Small intestine (tissue), 7 donors: ENCODE results near the gene SEC11C. TPM values are rescaled to one million over a fixed set of nuclear protein-coding genes. Genes with fewer than 3 reads are reported as not detected.
A peak's percentile ranks its signal among the peaks of the same experiment; 100 is the strongest.

Experiments
- DNase-seq, 2 donors: peaks; one replicate each; pipeline versions ENCODE4 v3.0.0 to v3.0.0-alpha.2; 2013
- FAIRE-seq: peaks from 2 replicates; lab custom pipeline; 2012; peaks lifted over from hg19 to GRCh38; lab: Jason Lieb, UNC
- H3K27ac ChIP-seq, 3 donors: one replicate each; pipeline ENCODE4 v1.5.1; 2013; ENCODE audit warnings: low read length in 2 of 3, mild to moderate bottlenecking in 2 of 3, control low read depth in 1 of 3, inconsistent platforms in 1 of 3, low read depth in 1 of 3, moderate library complexity in 1 of 3
- H3K27me3 ChIP-seq, 3 donors: one replicate each; pipeline ENCODE4 v1.6.1; 2013; ENCODE audit warnings: low read length in 3 of 3, inconsistent platforms in 1 of 3; ENCODE audit not compliant: control insufficient read depth in 3 of 3, insufficient read depth in 3 of 3
- H3K36me3 ChIP-seq, 3 donors: one replicate each; pipeline ENCODE4 v1.6.1; 2013; ENCODE audit warnings: low read length in 3 of 3, inconsistent platforms in 1 of 3, low read depth in 1 of 3, mild to moderate bottlenecking in 1 of 3, moderate library complexity in 1 of 3; ENCODE audit not compliant: control insufficient read depth in 3 of 3, insufficient read depth in 2 of 3
- H3K4me1 ChIP-seq, 3 donors: one replicate each; pipeline ENCODE4 v1.6.1; 2013; ENCODE audit warnings: low read length in 2 of 3, inconsistent platforms in 1 of 3, low read depth in 1 of 3, mild to moderate bottlenecking in 1 of 3, moderate library complexity in 1 of 3; ENCODE audit not compliant: control insufficient read depth in 3 of 3, insufficient read depth in 2 of 3
- H3K4me3 ChIP-seq, 3 donors: one replicate each; pipeline ENCODE4 v1.5.1; 2013; ENCODE audit warnings: low read length in 3 of 3, control low read depth in 1 of 3, inconsistent platforms in 1 of 3, low read depth in 1 of 3, mild to moderate bottlenecking in 1 of 3, moderate library complexity in 1 of 3
- H3K9me3 ChIP-seq, 2 donors: one replicate each; pipeline ENCODE4 v1.6.1; 2013; ENCODE audit warnings: low read depth in 1 of 2, low read length in 1 of 2; ENCODE audit not compliant: control insufficient read depth in 2 of 2, insufficient read depth in 1 of 2
- WGBS, 3 donors: extraction: QIAGEN DNeasy Blood & Tissue Kit; methylation state at CpG; one replicate each; pipeline ENCODE4 v1.1.7; 2013; 5-methylcytosine and 5-hydroxymethylcytosine counted together
- polyA plus RNA-seq, 4 donors: library from polyadenylated mRNA; stranded (reverse) in 3 of 4; unstranded in 1 of 4; fragments of 200-250 nt in 3 of 4; fragments of 120-200 nt in 1 of 4; gene quantifications; one replicate each; pipeline versions ENCODE4 v1.2.1 to v1.2.3, GENCODE V29; 2013
- donor health status: healthy with polysubstance abuse.
- donor health status: control.
- donor health status: control.
- donor health status: Bipolar disorder and iron deficiency.
- donor health status: healthy.

Gene SEC11C
- polyA plus RNA-seq, 4 donors = 38.7 to 164 (median 104) TPM

DNA sequence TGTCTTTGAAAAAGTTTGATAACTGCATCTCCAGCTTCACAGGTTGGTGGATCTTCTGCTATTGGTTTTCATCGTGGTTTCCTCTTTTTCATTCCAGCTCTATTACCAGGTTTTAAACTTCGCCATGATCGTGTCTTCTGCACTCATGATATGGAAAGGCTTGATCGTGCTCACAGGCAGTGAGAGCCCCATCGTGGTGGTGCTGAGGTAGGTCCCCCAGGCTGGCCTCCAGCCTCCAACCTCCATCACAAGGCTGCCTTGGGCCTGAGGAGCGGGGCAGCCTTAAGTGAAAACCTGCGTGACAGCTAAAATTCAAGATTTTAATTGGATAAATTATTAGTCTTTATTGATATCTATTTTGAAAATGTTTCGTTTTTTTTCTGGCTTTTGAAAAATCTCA lies 9.7 kb downstream of the SEC11C start:
- no peak for FAIRE-seq
- 88 to 94% (median 90%) methylated on average over 8 of the region's 8 CpGs for WGBS, 3 donors
- Histone ChIP-seq H3K27ac (no peak overlapping the region), H3K4me3 (no peak overlapping the region), H3K36me3 (peaks cover 3 to 19% (median 13%) of the 10 kb centered on the region in 3 donors), H3K27me3 (no peaks in the 10 kb centered on the region), H3K4me1 (no peaks in the 10 kb centered on the region), H3K9me3 (no peaks in the 10 kb centered on the region)
- no peak for DNase-seq

DNA sequence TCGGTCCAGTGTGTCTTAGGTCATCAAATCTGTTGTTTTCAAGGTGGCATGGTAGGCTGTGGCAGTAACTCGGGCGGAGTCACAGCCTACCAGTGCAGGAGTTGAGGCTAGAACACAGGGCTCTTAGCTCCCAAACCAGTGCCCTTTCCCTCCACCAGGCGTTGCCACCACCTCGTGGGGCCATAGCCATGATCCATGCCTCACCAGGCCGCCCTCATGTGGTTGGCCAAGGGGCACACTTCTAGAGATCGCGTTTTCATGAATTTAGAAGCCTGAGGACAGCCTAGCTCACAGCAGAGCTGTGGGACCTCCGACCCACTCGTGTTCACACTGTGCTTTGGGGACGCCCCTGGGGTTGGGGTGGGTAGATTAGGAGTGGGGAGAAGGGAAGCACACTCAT lies 10.6 kb downstream of the SEC11C start:
- 92 to 95% (median 93%) methylated on average over 11 of the region's 11 CpGs for WGBS, 3 donors
- H3K4me1 ChIP-seq = no peaks in the 10 kb centered on the region
- H3K4me3 ChIP-seq = no peak overlapping the region
- H3K27me3 ChIP-seq = no peaks in the 10 kb centered on the region
- H3K36me3 ChIP-seq = peaks cover 3 to 19% (median 13%) of the 10 kb centered on the region in 3 donors
- DNase-seq = no peak
- H3K27ac ChIP-seq = no peak overlapping the region
- FAIRE-seq = no peak
- H3K9me3 ChIP-seq = no peaks in the 10 kb centered on the region

DNA sequence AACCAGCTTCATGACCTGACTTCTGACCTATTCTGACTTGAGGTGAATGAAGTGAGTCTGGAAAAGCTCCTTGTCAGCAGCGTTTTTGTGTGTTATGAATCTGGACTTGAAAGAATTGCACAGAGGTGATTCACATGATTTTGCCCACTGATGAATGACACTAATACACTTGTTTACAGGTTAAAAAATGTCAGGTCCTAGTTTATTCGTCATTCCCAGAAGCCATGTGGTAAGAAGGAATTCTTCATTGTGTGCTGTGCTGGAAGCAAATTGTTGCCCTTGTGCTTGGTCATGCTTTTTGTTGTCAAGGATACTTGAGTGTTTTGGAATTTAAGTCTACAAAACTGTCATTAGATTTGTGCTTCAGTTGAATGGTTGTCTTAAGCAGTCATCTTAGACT lies 15.5 kb downstream of the SEC11C start:
- 80 to 92% (median 92%) methylated on average over 2 of the region's 2 CpGs for WGBS, 3 donors
- FAIRE-seq (no peak), DNase-seq (no peak)
- H3K9me3 ChIP-seq = no peaks in the 10 kb centered on the region
- H3K27ac ChIP-seq = no peak overlapping the region
- H3K4me3 ChIP-seq = no peak overlapping the region
- no peaks in the 10 kb centered on the region for H3K27me3 ChIP-seq
- peaks cover 3 to 13% (median 13%) of the 10 kb centered on the region in 3 donors for H3K36me3 ChIP-seq
- peaks cover 0 to 7% (median 0%) of the 10 kb centered on the region in 3 donors for H3K4me1 ChIP-seq

DNA sequence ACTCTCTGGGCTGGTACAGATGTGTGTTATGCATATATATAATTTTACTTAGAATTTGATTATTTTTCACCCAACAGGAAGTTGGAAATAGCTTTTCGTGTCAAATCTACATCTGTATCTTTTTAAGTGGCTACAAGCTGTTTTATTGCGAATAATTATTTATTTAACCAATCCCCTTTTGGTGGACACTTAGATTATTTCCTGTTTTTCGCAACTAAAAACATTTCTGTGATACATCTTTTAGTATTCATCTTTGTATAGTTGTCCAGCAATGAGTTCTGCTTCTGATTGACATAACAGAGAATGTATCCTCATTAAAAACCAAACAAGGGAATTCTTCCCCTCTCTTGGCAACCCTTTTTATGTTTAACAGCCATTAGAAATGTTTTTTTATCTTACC lies 16.6 kb downstream of the SEC11C start:
- H3K36me3 ChIP-seq = peaks cover 0 to 10% (median 10%) of the 10 kb centered on the region in 3 donors
- DNase-seq (no peak), FAIRE-seq (no peak)
- no peaks in the 10 kb centered on the region for H3K27me3 ChIP-seq
- H3K4me3 ChIP-seq = no peak overlapping the region
- no peaks in the 10 kb centered on the region for H3K9me3 ChIP-seq
- H3K27ac ChIP-seq = no peak overlapping the region
- WGBS, 3 donors = 74 to 96% (median 93%) methylated on average over 3 of the region's 3 CpGs
- peaks cover 0 to 7% (median 0%) of the 10 kb centered on the region in 3 donors for H3K4me1 ChIP-seq

DNA sequence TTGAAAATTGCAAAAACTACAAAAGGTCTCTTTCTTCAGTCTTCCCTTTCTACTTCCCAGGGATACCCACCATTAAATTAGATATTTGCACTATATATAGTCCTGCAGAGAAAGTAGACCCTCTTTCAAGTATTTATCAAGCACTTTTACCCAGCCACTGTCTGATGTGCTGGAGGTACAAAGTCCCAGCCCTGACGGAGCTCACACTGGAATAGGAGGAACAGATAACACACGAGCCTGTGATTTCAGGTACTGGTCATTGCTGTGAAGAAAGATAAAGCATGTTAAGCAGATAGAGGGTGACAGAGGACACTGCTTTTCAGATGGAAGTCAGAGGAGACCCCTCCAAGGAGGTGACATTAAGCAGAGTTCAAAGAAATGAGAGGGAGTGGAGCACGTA lies 19.6 kb downstream of the SEC11C start:
- Histone ChIP-seq H3K27me3 (no peaks in the 10 kb centered on the region), H3K27ac (no peak overlapping the region), H3K4me3 (no peak overlapping the region), H3K36me3 (peaks cover 0 to 5% (median 3%) of the 10 kb centered on the region in 3 donors), H3K4me1 (peaks cover 0 to 7% (median 0%) of the 10 kb centered on the region in 3 donors), H3K9me3 (no peaks in the 10 kb centered on the region)
- DNase-seq (peak; percentile 7 to 45), FAIRE-seq (no peak)
- 41 to 66% (median 61%) methylated on average over 3 of the region's 3 CpGs for WGBS, 3 donors

DNA sequence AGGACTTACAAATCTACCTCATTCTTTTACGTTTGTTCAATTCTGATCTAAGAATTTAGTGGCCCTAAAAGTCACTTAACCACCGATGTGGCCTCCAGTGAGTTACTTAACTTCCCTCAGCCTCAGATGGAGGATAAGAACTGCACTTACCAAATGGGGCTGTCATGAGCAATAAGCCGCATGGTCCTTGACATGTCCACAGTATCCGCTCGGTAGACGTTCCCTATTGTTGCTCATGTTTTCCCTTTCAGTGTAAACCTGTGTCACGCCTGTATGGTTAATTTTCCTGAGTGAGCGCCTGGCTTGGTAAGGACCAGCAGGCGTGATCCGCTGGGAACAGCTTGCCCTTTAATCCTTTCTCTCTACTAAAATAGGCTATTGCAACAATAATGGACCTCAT lies 20.3 kb downstream of the SEC11C start:
- Histone ChIP-seq H3K9me3 (no peaks in the 10 kb centered on the region), H3K4me3 (no peak overlapping the region), H3K27me3 (no peaks in the 10 kb centered on the region), H3K36me3 (peaks cover 0 to 5% (median 2%) of the 10 kb centered on the region in 3 donors), H3K4me1 (peaks cover 0 to 7% (median 0%) of the 10 kb centered on the region in 3 donors), H3K27ac (no peak overlapping the region)
- FAIRE-seq = no peak
- DNase-seq = no peak
- WGBS, 3 donors = 84 to 93% (median 84%) methylated on average over 10 of the region's 10 CpGs

DNA sequence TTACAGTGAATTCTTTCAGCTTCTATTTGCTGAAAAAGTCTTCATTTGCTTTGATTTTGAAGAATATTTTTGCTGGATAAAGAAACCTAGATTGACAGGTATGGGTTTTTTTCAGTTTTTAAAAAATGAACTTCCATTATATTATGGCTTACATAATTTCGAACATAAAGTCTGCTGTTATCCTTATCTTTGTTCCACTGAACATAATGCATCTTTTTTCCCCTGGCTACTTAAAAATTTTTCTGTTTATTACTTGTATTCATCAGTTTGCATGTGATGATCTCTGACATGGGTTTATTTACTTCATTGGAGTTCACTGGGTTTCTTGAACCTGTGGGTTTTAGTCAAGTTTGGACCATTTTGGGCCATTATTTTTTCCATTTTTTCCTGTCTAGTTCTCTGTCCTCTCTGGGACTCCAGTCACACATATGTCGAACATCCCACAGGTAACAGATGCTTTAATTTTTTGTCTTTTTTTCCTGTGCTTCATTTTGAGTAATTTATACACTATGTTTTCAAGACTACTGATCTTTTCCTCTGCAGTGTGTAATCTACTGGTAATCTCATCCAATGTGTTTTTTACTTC lies 33.1 kb downstream of the SEC11C start:
- Histone ChIP-seq H3K27me3 (no peaks in the 10 kb centered on the region), H3K36me3 (no peaks in the 10 kb centered on the region), H3K27ac (no peak overlapping the region), H3K4me1 (no peaks in the 10 kb centered on the region), H3K9me3 (peaks cover 0 to 7% of the 10 kb centered on the region in 2 donors), H3K4me3 (no peak overlapping the region)
- WGBS, 3 donors = 80 to 87% (median 82%) methylated on average over 2 of the region's 2 CpGs
- no peak for FAIRE-seq
- no peak for DNase-seq

DNA sequence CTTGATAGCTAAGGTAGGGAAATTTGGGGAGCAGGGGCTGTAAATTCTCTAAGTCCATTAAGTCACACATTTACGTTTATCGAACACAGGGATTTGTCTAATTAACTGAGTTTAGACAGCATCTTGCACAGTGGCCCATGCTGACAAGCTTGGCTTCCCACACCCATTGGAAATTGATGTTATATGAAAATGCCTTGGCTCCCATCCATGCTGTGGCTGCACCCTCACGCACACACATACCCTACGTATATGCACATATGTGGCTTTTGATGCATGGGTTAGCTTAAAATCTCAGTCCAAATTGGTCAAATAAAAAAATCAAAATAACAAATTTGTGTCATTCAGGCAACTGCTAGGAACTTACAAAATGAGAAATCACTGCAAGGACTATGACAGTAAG lies 37.8 kb downstream of the SEC11C start:
- no peaks in the 10 kb centered on the region for H3K4me1 ChIP-seq
- FAIRE-seq = no peak
- DNase-seq = no peak
- H3K27me3 ChIP-seq = peaks cover 0 to 3% (median 3%) of the 10 kb centered on the region in 3 donors
- 87 to 93% (median 90%) methylated on average over 4 of the region's 4 CpGs for WGBS, 3 donors
- no peaks in the 10 kb centered on the region for H3K36me3 ChIP-seq
- peaks cover 0 to 7% of the 10 kb centered on the region in 2 donors for H3K9me3 ChIP-seq
- H3K4me3 ChIP-seq = no peak overlapping the region
- H3K27ac ChIP-seq = no peak overlapping the region
